IMR-90 (cell line): ENCODE data around the gene CENPS. TPM values are rescaled to one million over a fixed set of nuclear protein-coding genes. Genes with fewer than 3 reads are reported as not detected.
A peak's percentile ranks its signal among the peaks of the same experiment; 100 is the strongest.

Experiments
- ATAC-seq: fragments of 200-7000 bp; cut with Tn5 transposase; 2 replicates; pipeline ENCODE4 v1.9.1; 2020; ENCODE audit warnings: low read depth, mild to moderate bottlenecking, moderate library complexity
- BruUV-seq: library from RNA; stranded (reverse); fragments of 400-500 nt; replicated peaks from 2 replicates; lab custom pipeline; 2021; lab: Mats Ljungman, UMichigan
- CTCF ChIA-PET: fragments of 300-600 bp; formaldehyde crosslinking; extraction: SDS; loops from one replicate; lab custom pipeline; 2021; ENCODE audit warnings: antibody characterized with exemption; lab: Yijun Ruan, JAX
- POLR2A ChIA-PET: fragments of 300-600 bp; sonication (Branson Sonifier 250); formaldehyde crosslinking; loops from one replicate; lab custom pipeline; 2022; ENCODE audit warnings: antibody characterized with exemption; ENCODE audit not compliant: unreplicated experiment; lab: Charles Lee
- DNase-seq: peaks from one replicate; pipeline ENCODE4 v3.0.0; 2013
- H2AFZ ChIP-seq: replicated peaks from 2 replicates; pipeline ENCODE3; 2013; ENCODE audit warnings: low read length, mild to moderate bottlenecking; ENCODE audit not compliant: poor library complexity
- H2AK5ac ChIP-seq: 2 replicates; pipeline ENCODE4 v1.6.1; 2013; ENCODE audit warnings: low read depth, low read length, inconsistent platforms
- H2AK9ac ChIP-seq: replicated peaks from 2 replicates; pipeline ENCODE3; 2013; ENCODE audit warnings: mild to moderate bottlenecking, low read depth, low read length, moderate library complexity; ENCODE audit not compliant: poor library complexity
- H2BK120ac ChIP-seq: 2 replicates; pipeline ENCODE4 v1.6.1; 2013; ENCODE audit warnings: low read depth, low read length, inconsistent platforms
- H2BK15ac ChIP-seq: 3 replicates; pipeline ENCODE4 v1.6.1; 2013; ENCODE audit warnings: low read depth, low read length, inconsistent platforms
- H2BK20ac ChIP-seq: 2 replicates; pipeline ENCODE4 v1.6.1; 2013; ENCODE audit warnings: low read depth, mild to moderate bottlenecking, inconsistent platforms, low read length, moderate library complexity
- H2BK5ac ChIP-seq: 2 replicates; pipeline ENCODE4 v1.6.1; 2013; ENCODE audit warnings: mild to moderate bottlenecking, low read depth, low read length, inconsistent platforms; ENCODE audit not compliant: poor library complexity, severe bottlenecking
- H3K14ac ChIP-seq: replicated peaks from 2 replicates; pipeline ENCODE4 v1.6.1; 2013; ENCODE audit warnings: low read depth, low read length, inconsistent platforms
- H3K18ac ChIP-seq: 2 replicates; pipeline ENCODE4 v1.6.1; 2013; ENCODE audit warnings: low read depth, low read length, control low read depth
- H3K23ac ChIP-seq: 2 replicates; pipeline ENCODE4 v1.6.1; 2013; ENCODE audit warnings: low read depth, low read length, inconsistent platforms
- H3K27ac ChIP-seq: 2 replicates; pipeline ENCODE4 v1.5.1; 2013; ENCODE audit warnings: mild to moderate bottlenecking, control low read depth, low read length; ENCODE audit not compliant: insufficient read depth
- H3K27me3 ChIP-seq: 2 replicates; pipeline ENCODE4 v1.6.1; 2013; ENCODE audit warnings: low read length; ENCODE audit not compliant: control insufficient read depth, insufficient read depth
- H3K36me3 ChIP-seq: 2 replicates; pipeline ENCODE4 v1.6.1; 2013; ENCODE audit warnings: low read length, mixed read lengths; ENCODE audit not compliant: control insufficient read depth, insufficient read depth
- H3K4ac ChIP-seq: 2 replicates; pipeline ENCODE4 v1.6.1; 2013; ENCODE audit warnings: low read depth, low read length, inconsistent platforms
- H3K4me1 ChIP-seq: 2 replicates; pipeline ENCODE4 v1.6.1; 2013; ENCODE audit warnings: low read length, mixed read lengths; ENCODE audit not compliant: control insufficient read depth, insufficient read depth
- H3K4me2 ChIP-seq: 2 replicates; pipeline ENCODE4 v1.6.1; 2013; ENCODE audit warnings: low read depth, mild to moderate bottlenecking, control low read depth, low read length, moderate library complexity
- H3K4me3 ChIP-seq: 2 replicates; pipeline ENCODE4 v1.5.1; 2013; ENCODE audit warnings: low read depth, mild to moderate bottlenecking, control low read depth, low read length, moderate library complexity; ENCODE audit not compliant: insufficient read depth
- H3K56ac ChIP-seq: 2 replicates; pipeline ENCODE4 v1.6.1; 2013; ENCODE audit warnings: low read length, inconsistent platforms; ENCODE audit not compliant: insufficient read depth; ENCODE audit errors: extremely low read depth
- H3K79me1 ChIP-seq, 2 experiments: 2 replicates each; pipeline ENCODE4 v1.6.1; 2013; ENCODE audit warnings: low read length in 2 of 2, inconsistent platforms in 1 of 2, low read depth in 1 of 2
- H3K9ac ChIP-seq: 2 replicates; pipeline ENCODE4 v1.6.1; 2013; ENCODE audit warnings: low read depth, low read length, control low read depth
- H3K9me1 ChIP-seq: 2 replicates; pipeline ENCODE4 v1.6.1; 2013; ENCODE audit warnings: low read length, inconsistent platforms; ENCODE audit not compliant: insufficient read depth
- H3K9me3 ChIP-seq: 2 replicates; pipeline ENCODE4 v1.6.1; 2013; ENCODE audit warnings: low read length; ENCODE audit not compliant: control insufficient read depth, insufficient read depth
- H4K20me1 ChIP-seq: 2 replicates; pipeline ENCODE4 v1.6.1; 2013; ENCODE audit warnings: low read length, inconsistent platforms; ENCODE audit not compliant: insufficient read depth
- H4K5ac ChIP-seq: 2 replicates; pipeline ENCODE4 v1.6.1; 2013; ENCODE audit warnings: mild to moderate bottlenecking, low read depth, low read length, control low read depth
- H4K8ac ChIP-seq, 2 experiments: 2 replicates each; pipeline ENCODE4 v1.6.1; 2013; ENCODE audit warnings: low read depth in 2 of 2, low read length in 2 of 2, control low read depth in 1 of 2, inconsistent platforms in 1 of 2
- H4K91ac ChIP-seq: 2 replicates; pipeline ENCODE4 v1.6.1; 2013; ENCODE audit warnings: low read depth, low read length, inconsistent platforms; ENCODE audit not compliant: insufficient read depth
- BHLHE40 ChIP-seq: fragments of 150-350 bp; IDR thresholded peaks from 2 replicates; pipeline ENCODE4 v1.6.1; 2016; ENCODE audit warnings: mild to moderate bottlenecking, low read depth, low read length
- CEBPB ChIP-seq: IDR thresholded peaks from 2 replicates; pipeline ENCODE4 v1.6.1; 2012; ENCODE audit warnings: low read depth, low read length, improper control_type of control experiment
- CHD1 ChIP-seq: IDR thresholded peaks from 2 replicates; pipeline ENCODE4 v1.6.1; 2012; ENCODE audit warnings: low read depth, low read length, improper control_type of control experiment
- FOS ChIP-seq: fragments of 150-350 bp; IDR thresholded peaks from 2 replicates; pipeline ENCODE4 v1.6.1; 2016; ENCODE audit warnings: low read depth, low read length
- MAFK ChIP-seq: IDR thresholded peaks from 2 replicates; pipeline ENCODE4 v1.6.1; 2012; ENCODE audit warnings: low read depth, low read length, improper control_type of control experiment
- MAZ ChIP-seq: IDR thresholded peaks from 2 replicates; pipeline ENCODE4 v1.6.1; 2012; ENCODE audit warnings: low read depth, mild to moderate bottlenecking, low read length, improper control_type of control experiment, moderate library complexity, borderline replicate concordance
- MXI1 ChIP-seq: IDR thresholded peaks from 2 replicates; pipeline ENCODE4 v1.6.1; 2012; ENCODE audit warnings: low read depth, mild to moderate bottlenecking, low read length, moderate library complexity, borderline replicate concordance
- NFE2L2 ChIP-seq: fragments of 150-350 bp; IDR thresholded peaks from 2 replicates; pipeline ENCODE4 v1.6.1; 2016; ENCODE audit warnings: low read depth, mild to moderate bottlenecking, low read length
- POLR2A ChIP-seq: IDR thresholded peaks from 2 replicates; pipeline ENCODE4 v1.6.1; 2012; ENCODE audit warnings: mild to moderate bottlenecking, low read depth, low read length
- RAD21 ChIP-seq: IDR thresholded peaks from 2 replicates; pipeline ENCODE4 v1.6.1; 2012; ENCODE audit warnings: low read length, improper control_type of control experiment
- SMC3 ChIP-seq: fragments of 150-350 bp; IDR thresholded peaks from 2 replicates; pipeline ENCODE4 v1.6.1; 2016; ENCODE audit warnings: low read depth, mild to moderate bottlenecking, antibody characterized with exemption, low read length, moderate library complexity
- USF2 ChIP-seq: fragments of 150-350 bp; IDR thresholded peaks from 2 replicates; pipeline ENCODE4 v1.6.1; 2017; ENCODE audit warnings: mild to moderate bottlenecking, antibody characterized with exemption, low read length, low read depth
- WGBS, 2 experiments: methylation state at CpG; one replicate each; pipeline versions ENCODE4 v1.1.5 to v1.1.7; 2013; ENCODE audit warnings: missing lambda C conversion rate in 2 of 2; ENCODE audit not compliant: insufficient read length in 1 of 2; ENCODE audit errors: extremely low coverage in 2 of 2; 5-methylcytosine and 5-hydroxymethylcytosine counted together
- dilution Hi-C: fragments of 300-500 bp; cut with HindIII; formaldehyde crosslinking; loops from one replicate; pipeline ENCODE4 v1.14.3; 2018; ENCODE audit warnings: low sequenced_read_pairs; ENCODE audit not compliant: unreplicated experiment
- in situ Hi-C: fragments of 300-500 bp; cut with MboI; formaldehyde crosslinking; loops from 3 replicates; pipeline ENCODE4 v1.14.3; 2019; ENCODE audit warnings: low sequenced_read_pairs, inconsistent platforms, mixed read lengths
- intact Hi-C: fragments of 100-400 bp; cut with micrococcal nuclease; formaldehyde crosslinking; loops from 2 replicates; pipeline ENCODE4 v1.10.0; 2022
- polyA plus RNA-seq, 3 experiments: library from polyadenylated mRNA; depleted of rRNA; stranded (reverse); fragments of >200 nt; gene quantifications; 2 replicates each; pipeline ENCODE4 v1.2.3, GENCODE V29; 2012; ENCODE audit warnings: low replicate concordance in 1 of 3
- total RNA-seq: library from RNA; depleted of rRNA; stranded (reverse); fragments of >200 nt; gene quantifications from 2 replicates; pipeline ENCODE4 v1.2.3, GENCODE V29; 2012

CENPS gene
- total and polyA plus RNA-seq, 2 of the 4 experiments (the other 2 are of a cell fraction): 9.9 to 12.3 TPM

- TF ChIP-seq CHD1: no peak
Observed at GRCh38 chr1:10398278-10398733, 31.9 kb upstream of the CENPS start (continued).

GRCh38 chr1:10398734-10399443, 31.3 kb upstream of the CENPS start, which contains the start of gene PGD:
Gene PGD (plus strand): TSS chr1:10399064. CDS start chr1:10399118, 54 bp downstream.
- 1% methylated on average over 62 of the region's 76 CpGs; no CpG with 5 or more reads in 1 of the 2 experiments for WGBS, 2 experiments
- peak; percentile 95 for ATAC-seq
- Histone ChIP-seq H3K23ac (peak within 1 kb of the TSS; percentile 79), H3K36me3 (peaks cover 7% of the 10 kb centered on the region), H3K9me1 (peaks cover 4% of the 10 kb centered on the region; the same call in 1 of the 2 replicates), H3K27me3 (no peaks in the 10 kb centered on the region), H3K27ac (peak within 1 kb of the TSS; percentile 85), H3K4me3 (peak within 1 kb of the TSS; percentile 76), H3K56ac (peak within 1 kb of the TSS; percentile 45), H3K9ac (peak within 1 kb of the TSS; percentile 91), H3K14ac (peak within 1 kb of the TSS; percentile 74), H3K18ac (peak within 1 kb of the TSS; percentile 13), H2BK15ac (peak within 1 kb of the TSS; percentile 7; the same call in 1 of the 3 replicates), H3K4ac (peak within 1 kb of the TSS; percentile 67), H2AFZ (peak within 1 kb of the TSS; percentile 98), H3K9me3 (no peaks in the 10 kb centered on the region), H3K79me1 (peaks cover 9 to 22% of the 10 kb centered on the region in 2 experiments), H2AK9ac (peak within 1 kb of the TSS; percentile 99), H4K8ac (peak within 1 kb of the TSS in 1 of 2 experiments; percentile 53; a peak in 1 of 4 replicates), H4K91ac (peak within 1 kb of the TSS; percentile 46), H2BK5ac (peak within 1 kb of the TSS; percentile 77), H3K4me1 (peaks cover 6% of the 10 kb centered on the region), H2BK120ac (0 out of 2 replicates have a peak within 1 kb of the TSS, but pooled peaks have one; percentile 16), H2BK20ac (no peak within 1 kb of the TSS), H4K5ac (no peak within 1 kb of the TSS), H3K4me2 (peak within 1 kb of the TSS; percentile 97), H4K20me1 (peaks cover 26% of the 10 kb centered on the region; the same call in 1 of the 2 replicates), H2AK5ac (peak within 1 kb of the TSS; percentile 60; the same call in 1 of the 2 replicates)
- intact Hi-C loops (loop anchor here (1.0 kb wide), 2 partner anchors 11 to 22 kb away; no protein-coding TSS in a partner anchor), dilution Hi-C loops (no loop called here), in situ Hi-C loops (no loop called here)
- CTCF ChIA-PET: interaction anchor here (0.5 to 0.9 kb wide), 3 partner anchors 21 to 108 kb away, joined by 3 to 4 read pairs (median 3); no protein-coding TSS in a partner anchor
- POLR2A ChIA-PET: interaction anchor here (0.7 to 2.9 kb wide), 2 partner anchors 11 to 21 kb away, joined by 3 to 22 read pairs; no protein-coding TSS in a partner anchor
- BruUV-seq: no TSS peak
- TF ChIP-seq MAFK (no peak), BHLHE40 (peak; percentile 78), CHD1 (no peak), NFE2L2 (peak; percentile 62), MXI1 (peak; percentile 91), MAZ (peak; percentile 91), SMC3 (no peak), FOS (peak; percentile 71; the same call in 1 of the 2 replicates), USF2 (peak; percentile 52), RAD21 (no peak), POLR2A (peak; percentile 96), CEBPB (no peak)
- peak; percentile 98 for DNase-seq
